Measurements from ENCODE around the gene MCRIP2.
A peak's percentile ranks its signal among the peaks of the same experiment; 100 is the strongest.

MCRIP2 gene

DNA sequence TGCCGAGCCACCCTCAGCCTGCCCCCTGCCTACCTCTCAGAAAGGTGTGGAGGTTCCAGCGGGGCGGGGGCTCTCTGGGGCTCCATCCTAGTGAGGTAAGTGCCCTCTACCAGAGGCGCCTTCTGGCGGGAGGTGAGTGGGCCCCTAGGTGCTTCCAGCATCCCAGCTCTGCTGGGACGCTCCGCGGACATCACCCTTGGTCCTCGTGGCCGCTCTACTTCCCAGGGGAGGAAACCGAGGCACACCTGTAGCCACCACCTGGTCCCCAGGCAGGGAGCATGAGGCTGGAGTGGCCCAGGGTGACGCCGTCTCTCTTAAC is 1.4 kb downstream of the MCRIP2 start:
- peaks cover 18% of the 10 kb centered on the region for H3K27me3 Mint-ChIP-seq (ENCODE audit: low read depth, poor library complexity)
- TF ChIP-seq, protein P1, sequence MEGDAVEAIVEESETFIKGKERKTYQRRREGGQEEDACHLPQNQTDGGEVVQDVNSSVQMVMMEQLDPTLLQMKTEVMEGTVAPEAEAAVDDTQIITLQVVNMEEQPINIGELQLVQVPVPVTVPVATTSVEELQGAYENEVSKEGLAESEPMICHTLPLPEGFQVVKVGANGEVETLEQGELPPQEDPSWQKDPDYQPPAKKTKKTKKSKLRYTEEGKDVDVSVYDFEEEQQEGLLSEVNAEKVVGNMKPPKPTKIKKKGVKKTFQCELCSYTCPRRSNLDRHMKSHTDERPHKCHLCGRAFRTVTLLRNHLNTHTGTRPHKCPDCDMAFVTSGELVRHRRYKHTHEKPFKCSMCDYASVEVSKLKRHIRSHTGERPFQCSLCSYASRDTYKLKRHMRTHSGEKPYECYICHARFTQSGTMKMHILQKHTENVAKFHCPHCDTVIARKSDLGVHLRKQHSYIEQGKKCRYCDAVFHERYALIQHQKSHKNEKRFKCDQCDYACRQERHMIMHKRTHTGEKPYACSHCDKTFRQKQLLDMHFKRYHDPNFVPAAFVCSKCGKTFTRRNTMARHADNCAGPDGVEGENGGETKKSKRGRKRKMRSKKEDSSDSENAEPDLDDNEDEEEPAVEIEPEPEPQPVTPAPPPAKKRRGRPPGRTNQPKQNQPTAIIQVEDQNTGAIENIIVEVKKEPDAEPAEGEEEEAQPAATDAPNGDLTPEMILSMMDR (IDR thresholded peaks at IDR 0.05) = no peak
- H3K27ac Mint-ChIP-seq = no peak overlapping the region
- H3K4me3 Mint-ChIP-seq = peak overlapping the region; percentile 77
- H3K4me1 Mint-ChIP-seq = peaks cover 46% of the 10 kb centered on the region
- H3K36me3 Mint-ChIP-seq (ENCODE audit: low read depth) = peaks cover 6% of the 10 kb centered on the region
- no peak for DNase-seq
- no peaks in the 10 kb centered on the region for H3K9me3 Mint-ChIP-seq

DNA sequence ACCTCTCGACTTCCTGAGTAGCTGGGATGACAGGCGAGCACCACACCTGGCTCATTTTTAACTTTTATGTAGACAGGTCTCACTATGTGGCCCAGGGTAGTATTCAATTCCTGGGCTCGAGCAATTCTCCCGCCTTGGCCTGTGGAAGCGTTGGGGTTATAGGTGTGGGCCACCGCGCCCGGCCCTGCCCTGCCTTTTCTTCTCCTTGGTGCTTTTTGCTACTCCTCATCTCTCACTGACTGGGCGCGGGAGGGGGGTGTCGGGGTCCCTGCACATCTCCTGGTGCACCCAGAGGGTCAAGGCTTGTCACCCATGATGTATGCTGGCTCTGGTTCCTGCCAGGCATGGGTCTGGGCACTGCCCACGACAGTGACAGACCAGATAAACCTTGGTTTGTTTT is 2.9 kb downstream of the MCRIP2 start:
- H3K36me3 Mint-ChIP-seq (ENCODE audit: low read depth) = peaks cover 6% of the 10 kb centered on the region
- no peak overlapping the region for H3K4me3 Mint-ChIP-seq
- TF ChIP-seq, protein P1 (IDR thresholded peaks at IDR 0.05) = no peak
- DNase-seq = no peak
- no peaks in the 10 kb centered on the region for H3K9me3 Mint-ChIP-seq
- H3K27ac Mint-ChIP-seq = no peak overlapping the region
- peaks cover 18% of the 10 kb centered on the region for H3K27me3 Mint-ChIP-seq (ENCODE audit: low read depth, poor library complexity)
- peaks cover 38% of the 10 kb centered on the region for H3K4me1 Mint-ChIP-seq

DNA sequence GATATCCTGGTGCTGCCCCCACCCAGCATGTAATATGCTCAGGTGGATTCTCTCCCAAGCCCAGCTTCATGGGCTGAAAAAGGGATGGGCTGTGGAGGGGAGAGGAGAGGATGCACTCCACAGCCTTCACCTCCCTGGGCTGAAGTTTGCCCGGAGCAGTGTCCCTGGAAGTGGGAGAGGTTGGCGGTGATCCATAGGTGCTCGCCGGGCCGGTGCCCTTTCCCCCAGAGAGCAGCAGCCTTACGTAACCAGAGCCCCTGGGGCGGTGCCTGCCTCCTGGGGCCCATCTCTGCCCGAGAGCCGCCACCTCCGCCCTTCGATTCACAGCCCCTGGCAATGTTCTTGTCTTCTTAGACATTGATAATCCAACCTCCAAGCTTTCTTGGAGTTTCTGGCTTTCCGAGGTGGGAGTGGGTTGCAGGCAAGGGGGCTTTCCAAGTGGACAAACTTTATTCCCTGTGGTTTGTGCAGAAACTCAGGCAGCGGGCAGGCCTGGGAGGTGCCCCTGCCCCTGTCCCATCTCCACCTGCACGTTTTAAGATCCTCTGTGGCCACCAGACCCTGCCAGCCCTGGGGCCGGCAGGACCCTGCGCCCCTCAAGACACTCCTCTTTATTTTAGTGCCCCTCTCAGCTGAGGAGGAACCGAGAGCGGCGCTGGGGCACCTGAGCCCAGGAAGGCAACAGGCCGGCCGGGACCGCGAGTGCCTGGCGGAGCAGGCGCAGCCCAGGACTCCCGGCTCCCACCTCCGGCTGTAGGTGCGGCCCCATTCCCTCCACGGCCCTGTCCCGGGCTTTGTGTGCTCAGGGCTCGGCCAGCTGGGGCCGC is 4.4 kb downstream of the MCRIP2 start:
- H3K4me1 Mint-ChIP-seq = peaks cover 34% of the 10 kb centered on the region
- no peak for DNase-seq
- peak overlapping the region; percentile 64 for H3K27ac Mint-ChIP-seq
- no peaks in the 10 kb centered on the region for H3K9me3 Mint-ChIP-seq
- no peak overlapping the region for H3K4me3 Mint-ChIP-seq
- H3K36me3 Mint-ChIP-seq (ENCODE audit: low read depth) = peaks cover 6% of the 10 kb centered on the region
- TF ChIP-seq, protein P1 (IDR thresholded peaks at IDR 0.05) = no peak
- H3K27me3 Mint-ChIP-seq (ENCODE audit: low read depth, poor library complexity) = peaks cover 18% of the 10 kb centered on the region

DNA sequence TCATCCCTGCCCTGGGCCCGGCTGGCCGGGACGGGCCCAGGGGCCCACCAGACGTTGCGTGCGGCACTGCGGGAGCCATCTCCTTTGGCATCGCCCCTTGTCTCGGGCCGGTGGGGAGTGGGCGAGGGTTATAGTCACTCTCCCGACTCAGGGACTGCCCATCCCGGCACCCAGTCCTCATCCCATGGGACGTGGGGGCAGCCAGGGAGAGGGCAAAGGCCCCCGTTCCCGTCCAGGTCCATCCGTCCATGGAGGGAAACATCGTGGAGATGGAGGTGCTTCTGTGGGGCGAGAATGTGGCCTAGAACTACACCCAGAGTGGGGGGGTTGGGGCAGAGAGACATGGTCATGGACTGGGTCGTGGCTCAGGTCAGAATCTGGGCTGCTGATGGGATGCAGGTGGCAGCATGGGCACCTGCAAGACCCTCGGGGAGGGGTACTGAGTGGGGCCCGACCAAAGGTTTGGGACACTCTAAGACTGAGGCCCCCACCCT is 5.1 kb downstream of the MCRIP2 start:
- H3K27ac Mint-ChIP-seq = no peak overlapping the region
- no peaks in the 10 kb centered on the region for H3K9me3 Mint-ChIP-seq
- peaks cover 18% of the 10 kb centered on the region for H3K27me3 Mint-ChIP-seq (ENCODE audit: low read depth, poor library complexity)
- H3K36me3 Mint-ChIP-seq (ENCODE audit: low read depth) = peaks cover 6% of the 10 kb centered on the region
- TF ChIP-seq, protein P1 (IDR thresholded peaks at IDR 0.05) = no peak
- peaks cover 34% of the 10 kb centered on the region for H3K4me1 Mint-ChIP-seq
- H3K4me3 Mint-ChIP-seq = no peak overlapping the region
- no peak for DNase-seq

DNA sequence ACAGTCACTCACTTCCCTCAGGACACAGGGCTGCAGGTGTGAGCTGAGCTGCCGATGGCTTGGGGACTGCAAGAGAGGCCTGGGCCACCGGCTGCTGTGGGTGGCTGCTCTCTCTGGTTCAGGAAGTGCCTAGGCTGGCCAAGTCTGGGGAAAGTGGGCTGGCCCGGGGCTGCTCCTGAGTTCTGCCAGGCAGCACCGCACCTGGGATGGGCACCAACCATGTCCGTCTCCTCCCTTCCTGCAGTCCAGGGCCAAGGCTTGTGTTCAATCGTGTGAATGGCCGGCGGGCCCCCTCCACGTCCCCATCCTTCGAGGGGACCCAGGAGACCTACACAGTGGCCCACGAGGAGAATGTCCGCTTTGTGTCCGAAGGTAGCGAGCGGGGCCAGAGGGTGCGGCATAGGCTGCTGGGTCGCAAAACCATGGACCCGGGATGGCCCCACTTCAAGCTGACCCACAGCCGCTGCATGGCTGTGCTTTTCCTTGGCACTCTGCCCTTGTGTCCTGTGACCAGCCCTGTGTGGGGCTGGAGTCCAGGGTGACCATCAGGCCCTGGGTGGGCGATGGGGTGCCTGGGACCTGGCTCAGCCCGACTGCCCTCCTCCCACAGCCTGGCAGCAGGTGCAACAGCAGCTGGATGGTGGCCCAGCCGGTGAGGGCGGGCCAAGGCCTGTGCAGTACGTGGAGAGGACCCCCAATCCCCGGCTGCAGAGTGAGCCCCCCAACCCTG is 5.7 kb downstream of the MCRIP2 start:
- Mint-ChIP-seq H3K27ac (no peak overlapping the region), H3K4me3 (no peak overlapping the region), H3K9me3 (no peaks in the 10 kb centered on the region), H3K27me3 (ENCODE audit: low read depth, poor library complexity) (peaks cover 18% of the 10 kb centered on the region), H3K4me1 (peaks cover 34% of the 10 kb centered on the region), H3K36me3 (ENCODE audit: low read depth) (peaks cover 6% of the 10 kb centered on the region)
- TF ChIP-seq, protein P1 (IDR thresholded peaks at IDR 0.05) = no peak
- no peak for DNase-seq
